Transverse colon (tissue), 4 donors: ENCODE measurements around the gene SLC29A1.

Source experiments
- EP300 ChIP-seq: sonication (generic); formaldehyde crosslinking; IDR thresholded peaks from one replicate; pipeline ENCODE4 v1.6.1; 2017; ENCODE audit warnings: antibody characterized with exemption, low read depth
- POLR2A ChIP-seq: fragments of 450-650 bp; IDR thresholded peaks from one replicate; pipeline ENCODE4 v1.6.1; 2016; ENCODE audit warnings: antibody characterized with exemption, mild to moderate bottlenecking, moderate library complexity
- POLR2AphosphoS5 ChIP-seq, 3 donors: sonication (generic); formaldehyde crosslinking; IDR thresholded peaks; one replicate each; pipeline ENCODE4 v1.6.1; 2016; ENCODE audit warnings: antibody characterized with exemption in 3 of 3
- TF ChIP-seq, protein P1 (sequence below), 5 experiments: fragments of 200-600 bp in 3 of 5; fragments of 450-650 bp in 2 of 5; sonication (generic) in 3 of 5; IDR thresholded peaks; 1 replicate in 2 of 5; 2 replicates in 3 of 5; pipeline ENCODE4 v1.5.1; 2016 to 2017; ENCODE audit warnings: antibody characterized with exemption in 5 of 5, inconsistent platforms in 3 of 5, mild to moderate bottlenecking in 2 of 5, moderate library complexity in 1 of 5

DNA sequence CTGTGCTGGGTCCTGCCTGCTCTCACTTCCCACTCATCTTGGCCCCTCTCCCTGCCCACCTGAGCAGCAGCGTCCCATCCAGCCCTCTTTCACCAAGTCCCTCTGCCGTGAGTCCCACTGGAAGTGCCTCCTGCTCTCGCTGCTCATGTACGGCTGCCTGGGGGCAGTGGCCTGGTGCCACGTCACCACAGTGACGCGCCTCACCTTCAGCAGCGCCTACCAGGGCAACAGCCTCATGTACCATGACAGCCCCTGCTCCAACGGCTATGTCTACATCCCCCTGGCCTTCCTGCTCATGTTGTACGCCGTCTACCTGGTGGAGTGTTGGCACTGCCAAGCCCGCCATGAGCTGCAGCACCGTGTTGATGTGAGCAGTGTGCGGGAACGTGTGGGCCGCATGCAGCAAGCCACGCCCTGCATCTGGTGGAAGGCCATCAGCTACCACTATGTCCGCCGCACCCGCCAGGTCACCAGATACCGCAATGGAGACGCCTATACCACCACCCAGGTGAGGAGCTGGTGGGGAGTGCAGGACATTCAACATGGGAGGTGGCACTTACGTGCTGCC is 49.7 kb downstream of the SLC29A1 start:
- TF ChIP-seq POLR2A (no peak), POLR2AphosphoS5 (IDR thresholded peaks at IDR 0.05) (no peak), EP300 (no peak)
- TF ChIP-seq, protein P1, sequence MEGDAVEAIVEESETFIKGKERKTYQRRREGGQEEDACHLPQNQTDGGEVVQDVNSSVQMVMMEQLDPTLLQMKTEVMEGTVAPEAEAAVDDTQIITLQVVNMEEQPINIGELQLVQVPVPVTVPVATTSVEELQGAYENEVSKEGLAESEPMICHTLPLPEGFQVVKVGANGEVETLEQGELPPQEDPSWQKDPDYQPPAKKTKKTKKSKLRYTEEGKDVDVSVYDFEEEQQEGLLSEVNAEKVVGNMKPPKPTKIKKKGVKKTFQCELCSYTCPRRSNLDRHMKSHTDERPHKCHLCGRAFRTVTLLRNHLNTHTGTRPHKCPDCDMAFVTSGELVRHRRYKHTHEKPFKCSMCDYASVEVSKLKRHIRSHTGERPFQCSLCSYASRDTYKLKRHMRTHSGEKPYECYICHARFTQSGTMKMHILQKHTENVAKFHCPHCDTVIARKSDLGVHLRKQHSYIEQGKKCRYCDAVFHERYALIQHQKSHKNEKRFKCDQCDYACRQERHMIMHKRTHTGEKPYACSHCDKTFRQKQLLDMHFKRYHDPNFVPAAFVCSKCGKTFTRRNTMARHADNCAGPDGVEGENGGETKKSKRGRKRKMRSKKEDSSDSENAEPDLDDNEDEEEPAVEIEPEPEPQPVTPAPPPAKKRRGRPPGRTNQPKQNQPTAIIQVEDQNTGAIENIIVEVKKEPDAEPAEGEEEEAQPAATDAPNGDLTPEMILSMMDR (IDR thresholded peaks at IDR 0.05), result no peak
